Endothelial cell (in vitro differentiated cells): ENCODE measurements around the gene SMAD7. TPM values are rescaled to one million over a fixed set of nuclear protein-coding genes. Genes with fewer than 3 reads are reported as not detected.

ENCODE experiments used
- DNase-seq: peaks from one replicate; pipeline ENCODE4 v3.0.0; 2021; ENCODE audit warnings: low spot score
- H3K27ac Mint-ChIP-seq: one replicate; pipeline ENCODE4 v1.8.0; 2021; ENCODE audit warnings: mixed read lengths, inconsistent platforms; ENCODE audit not compliant: unreplicated experiment
- H3K27me3 Mint-ChIP-seq: one replicate; pipeline ENCODE4 v1.8.0; 2021; ENCODE audit warnings: mild to moderate bottlenecking, moderate library complexity, mixed read lengths, inconsistent platforms; ENCODE audit not compliant: unreplicated experiment
- H3K36me3 Mint-ChIP-seq: one replicate; pipeline ENCODE4 v1.8.0; 2021; ENCODE audit warnings: mild to moderate bottlenecking, low read depth, mixed read lengths, inconsistent platforms; ENCODE audit not compliant: unreplicated experiment
- H3K4me1 Mint-ChIP-seq: one replicate; pipeline ENCODE4 v1.8.0; 2021; ENCODE audit warnings: mild to moderate bottlenecking, mixed read lengths, inconsistent platforms; ENCODE audit not compliant: unreplicated experiment
- H3K4me3 Mint-ChIP-seq: one replicate; pipeline ENCODE4 v1.8.0; 2021; ENCODE audit warnings: mild to moderate bottlenecking, mixed read lengths, inconsistent platforms; ENCODE audit not compliant: unreplicated experiment
- H3K9me3 Mint-ChIP-seq: one replicate; pipeline ENCODE4 v1.8.0; 2021; ENCODE audit warnings: mixed read lengths, inconsistent platforms; ENCODE audit not compliant: unreplicated experiment
- total RNA-seq: library from RNA; stranded (reverse); fragmentation: NEBNext Ultra II Directional; extraction: Animal tissue kit (Norgen Biotek cat#: 25700); gene quantifications from one replicate; pipeline ENCODE4 v1.2.1, GENCODE V29; 2021; ENCODE audit not compliant: unreplicated experiment
- TF ChIP-seq, protein P1 (sequence below): fragments of 200-600 bp; sonication (generic); IDR thresholded peaks from one replicate; pipeline ENCODE4 v1.5.0; 2021; ENCODE audit warnings: antibody characterized with exemption; ENCODE audit not compliant: unreplicated experiment

SMAD7 gene
- total RNA-seq, 1 donor from 2014 or later, result 30.1 TPM

GRCh38 chr18:48887294-48887904 lies 63.4 kb downstream of the SMAD7 start:
- Mint-ChIP-seq H3K4me1 (peaks cover 33% of the 10 kb centered on the region), H3K36me3 (no peaks in the 10 kb centered on the region), H3K4me3 (no peak overlapping the region), H3K9me3 (no peaks in the 10 kb centered on the region), H3K27ac (peak overlapping the region; percentile 36), H3K27me3 (peaks cover 8% of the 10 kb centered on the region)
- TF ChIP-seq, protein P1, sequence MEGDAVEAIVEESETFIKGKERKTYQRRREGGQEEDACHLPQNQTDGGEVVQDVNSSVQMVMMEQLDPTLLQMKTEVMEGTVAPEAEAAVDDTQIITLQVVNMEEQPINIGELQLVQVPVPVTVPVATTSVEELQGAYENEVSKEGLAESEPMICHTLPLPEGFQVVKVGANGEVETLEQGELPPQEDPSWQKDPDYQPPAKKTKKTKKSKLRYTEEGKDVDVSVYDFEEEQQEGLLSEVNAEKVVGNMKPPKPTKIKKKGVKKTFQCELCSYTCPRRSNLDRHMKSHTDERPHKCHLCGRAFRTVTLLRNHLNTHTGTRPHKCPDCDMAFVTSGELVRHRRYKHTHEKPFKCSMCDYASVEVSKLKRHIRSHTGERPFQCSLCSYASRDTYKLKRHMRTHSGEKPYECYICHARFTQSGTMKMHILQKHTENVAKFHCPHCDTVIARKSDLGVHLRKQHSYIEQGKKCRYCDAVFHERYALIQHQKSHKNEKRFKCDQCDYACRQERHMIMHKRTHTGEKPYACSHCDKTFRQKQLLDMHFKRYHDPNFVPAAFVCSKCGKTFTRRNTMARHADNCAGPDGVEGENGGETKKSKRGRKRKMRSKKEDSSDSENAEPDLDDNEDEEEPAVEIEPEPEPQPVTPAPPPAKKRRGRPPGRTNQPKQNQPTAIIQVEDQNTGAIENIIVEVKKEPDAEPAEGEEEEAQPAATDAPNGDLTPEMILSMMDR, result no peak
- DNase-seq, result no peak

- no peak for DNase-seq
- TF ChIP-seq, protein P1, result no peak
- Mint-ChIP-seq H3K9me3 (no peaks in the 10 kb centered on the region), H3K4me1 (peaks cover 33% of the 10 kb centered on the region), H3K36me3 (no peaks in the 10 kb centered on the region), H3K4me3 (no peak overlapping the region), H3K27ac (no peak overlapping the region), H3K27me3 (peaks cover 8% of the 10 kb centered on the region)
Measured at GRCh38 chr18:48886520-48887293, 64.1 kb downstream of the SMAD7 start.

GRCh38 chr18:48885924-48886400 lies 64.8 kb downstream of the SMAD7 start:
- Mint-ChIP-seq H3K4me3 (no peak overlapping the region), H3K36me3 (no peaks in the 10 kb centered on the region), H3K27me3 (peaks cover 8% of the 10 kb centered on the region), H3K27ac (no peak overlapping the region), H3K4me1 (peaks cover 33% of the 10 kb centered on the region), H3K9me3 (no peaks in the 10 kb centered on the region)
- DNase-seq, result no peak
- TF ChIP-seq, protein P1, result no peak

DNA sequence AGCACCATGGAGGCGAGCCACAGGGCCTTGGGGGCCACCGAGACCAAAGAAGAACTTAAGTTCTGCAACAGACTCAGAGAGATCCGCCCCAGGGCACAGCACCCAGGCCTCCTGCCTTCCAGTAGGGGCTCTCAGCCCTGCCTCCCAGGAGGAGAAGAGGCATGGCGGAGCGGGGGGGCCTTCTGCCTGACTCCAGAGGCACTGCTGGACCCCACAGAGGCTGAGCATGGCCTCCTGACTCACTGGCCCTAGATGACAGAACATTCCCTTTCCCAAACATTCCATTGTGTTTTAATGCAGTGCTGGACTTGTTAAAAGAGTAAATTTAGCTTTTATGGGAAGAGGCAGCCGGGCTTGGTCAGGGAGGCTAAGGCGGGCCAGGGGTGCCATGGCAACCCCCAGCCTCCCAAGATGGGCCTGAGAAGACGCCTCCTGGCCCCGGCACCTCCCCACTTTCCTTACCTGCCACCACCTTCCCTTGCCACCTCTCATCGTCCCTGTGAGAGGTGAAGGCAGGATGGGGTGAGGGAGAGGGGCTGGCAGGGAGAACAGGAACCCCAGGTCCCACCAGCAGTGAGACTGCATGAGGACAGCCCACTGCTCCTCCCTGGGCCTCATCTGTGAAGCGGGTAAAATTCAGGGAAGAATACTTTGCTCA lies 65.4 kb downstream of the SMAD7 start:
- DNase-seq, result no peak
- Mint-ChIP-seq H3K9me3 (no peaks in the 10 kb centered on the region), H3K4me1 (peaks cover 33% of the 10 kb centered on the region), H3K27ac (no peak overlapping the region), H3K36me3 (no peaks in the 10 kb centered on the region), H3K27me3 (peaks cover 8% of the 10 kb centered on the region), H3K4me3 (no peak overlapping the region)
- TF ChIP-seq, protein P1, result no peak
